ENCODE data around the gene CHPF2.

CHPF2 gene

DNA sequence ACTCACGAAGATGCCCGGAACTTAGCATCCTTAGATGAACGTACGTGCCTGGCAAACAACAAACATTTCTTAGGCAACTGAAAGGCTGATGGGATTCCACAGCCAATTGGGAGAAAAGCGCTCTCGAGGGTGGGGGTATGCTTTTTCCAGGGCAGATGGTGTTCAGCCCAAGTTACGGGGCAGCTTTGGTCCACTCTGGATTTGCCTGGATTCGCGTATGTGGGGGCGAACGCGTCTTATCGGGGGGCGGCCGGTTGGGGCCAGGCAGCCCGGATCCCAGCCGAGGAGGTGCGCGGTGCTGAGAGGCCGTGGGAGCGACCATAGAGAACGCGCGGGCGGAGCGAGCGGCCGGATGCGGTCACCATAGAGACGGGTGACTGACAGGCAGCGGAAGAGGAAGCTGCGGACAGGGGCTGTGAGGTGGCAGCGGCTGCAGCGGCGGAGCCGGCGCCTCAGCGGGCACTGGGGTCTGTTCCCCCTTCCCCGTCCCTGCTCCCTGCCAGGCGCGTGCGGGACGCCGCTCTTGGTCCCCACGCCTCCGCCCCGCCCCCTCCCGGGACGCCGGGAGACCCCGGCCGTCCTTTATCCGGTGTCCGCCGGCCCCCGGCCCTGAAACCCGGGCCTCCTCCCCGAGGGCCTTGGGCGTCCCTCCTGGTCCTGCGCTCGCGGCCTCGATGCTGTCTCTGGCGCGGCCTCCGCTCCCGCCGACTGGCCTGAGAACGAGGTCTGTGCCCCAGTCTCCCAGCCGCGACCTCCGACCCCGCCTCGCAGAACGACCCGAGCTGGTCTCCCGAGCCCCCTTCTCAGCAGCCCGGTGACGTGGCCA lies at the start of gene CHPF2:
Gene CHPF2, plus strand, starts transcription at position 393 of the 826 bp plus-strand sequence. CDS start 1,529 bp downstream, outside the sequence.
- peak in 1 of 2 experiments; percentile 50 for DNase-seq (ENCODE audit: low read depth in 2 of 2)

GRCh38 chr7:151185762-151186639 lies 46.3 kb upstream of the CHPF2 start:
- DNase-seq (ENCODE audit: low read depth in 2 of 2) = no peak

DNA sequence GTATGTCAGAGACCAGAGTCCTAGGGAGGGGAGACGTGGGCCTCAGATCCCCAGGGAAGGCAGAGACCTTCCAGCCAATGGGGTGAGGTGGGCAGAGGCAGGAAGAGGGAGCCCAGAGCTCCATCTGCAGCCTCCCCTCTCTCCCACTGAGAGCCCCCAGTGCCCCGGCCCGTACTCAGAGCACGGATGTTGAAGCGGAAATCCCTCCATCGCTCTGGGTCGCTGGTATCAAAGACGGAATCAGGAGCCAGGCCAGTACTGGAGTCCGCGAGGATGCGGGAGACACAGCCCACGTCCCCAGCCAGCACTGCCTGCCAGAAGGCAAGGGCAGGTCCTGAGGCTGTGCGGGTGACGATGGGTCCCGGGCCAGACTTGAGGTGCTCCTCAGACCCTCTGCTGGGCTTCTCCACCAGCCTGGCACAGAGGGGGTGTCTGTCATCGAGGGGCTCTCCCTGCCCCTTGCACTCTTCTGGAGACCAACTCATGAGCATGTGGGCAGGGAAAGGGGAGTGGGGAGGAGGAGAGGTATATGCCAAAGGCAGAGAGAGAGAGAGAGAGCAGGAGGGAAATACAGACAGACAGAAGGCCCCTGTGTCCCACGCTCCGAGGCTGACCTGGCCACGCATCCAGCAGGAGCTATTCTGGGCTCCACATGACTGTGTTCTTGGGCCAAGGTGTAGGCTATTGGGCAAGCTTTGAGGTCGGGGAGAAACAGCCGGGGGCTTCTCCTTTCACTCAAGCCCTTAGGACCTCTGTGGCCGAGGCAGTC lies 45.5 kb upstream of the CHPF2 start, which contains the start of gene ASB10:
Gene ASB10, minus strand, starts transcription at position 611 of the 769 bp plus-strand sequence. Its CDS starts 120 bp downstream, at position 491.
- no peak for DNase-seq (ENCODE audit: low read depth in 2 of 2)

DNA sequence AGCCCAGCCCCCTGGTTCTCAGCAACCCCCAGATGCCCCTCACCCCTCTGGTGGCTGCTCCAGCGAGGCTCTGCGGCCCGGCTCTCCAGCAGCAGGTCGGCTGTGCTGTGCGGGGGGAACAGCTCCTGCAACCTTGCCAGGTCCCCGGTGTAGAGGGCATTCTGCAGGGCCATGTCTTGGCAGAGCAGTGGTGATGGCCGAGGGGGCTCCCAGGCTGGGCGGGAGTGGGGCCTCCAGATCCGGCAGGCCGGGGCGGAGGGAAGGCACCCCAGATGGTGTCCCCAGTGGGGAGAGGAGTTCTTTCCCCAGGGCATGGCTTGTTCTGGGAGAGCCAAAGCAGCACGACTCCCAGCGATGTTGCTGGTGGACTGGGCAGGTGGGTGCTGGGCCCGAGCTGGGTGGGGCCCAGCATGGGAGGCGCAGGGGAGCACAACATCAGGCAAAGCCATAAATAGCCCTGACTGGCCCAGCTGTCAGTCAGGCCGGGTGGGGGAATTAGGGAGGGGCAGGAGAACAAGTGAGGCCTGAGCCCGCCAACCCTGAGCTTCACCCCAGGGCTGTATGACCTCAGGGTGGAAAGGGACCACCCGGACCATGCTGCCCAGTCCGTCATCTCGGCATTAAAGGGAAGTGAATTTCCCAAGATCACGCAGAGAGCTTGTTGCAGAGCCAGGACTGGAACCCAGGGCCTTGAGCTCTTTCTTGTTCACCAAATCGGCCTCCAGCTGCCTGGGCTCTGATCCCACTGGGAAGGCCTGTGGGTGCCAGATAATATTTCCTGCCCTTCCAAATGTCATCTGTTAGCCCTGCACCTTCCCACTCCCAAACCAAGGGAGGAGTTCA lies 44.7 kb upstream of the CHPF2 start:
- no peak for DNase-seq (ENCODE audit: low read depth in 2 of 2)

- no peak for DNase-seq (ENCODE audit: low read depth in 2 of 2)
These were observed 44.1 kb upstream of the CHPF2 start for GRCh38 chr7:151188252-151188542.

DNA sequence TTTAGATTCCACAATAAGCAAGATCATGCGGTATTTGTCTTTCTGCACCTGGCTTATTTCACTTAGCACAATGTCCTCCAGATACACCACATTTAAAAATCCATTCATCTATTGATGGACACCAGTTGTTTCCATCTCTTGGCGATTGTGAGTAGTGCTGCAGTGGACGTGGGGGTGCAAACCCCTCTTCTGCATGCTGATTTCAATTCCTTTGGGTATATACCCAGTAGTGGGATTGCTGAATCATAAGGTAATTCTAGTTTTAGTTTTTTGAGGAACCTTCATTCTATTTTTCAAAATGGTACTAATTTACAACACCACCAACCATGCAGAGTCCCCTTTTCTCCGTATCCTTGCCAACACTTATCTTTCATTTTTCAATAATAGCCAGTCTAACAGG lies 43.2 kb upstream of the CHPF2 start:
- no peak for DNase-seq (ENCODE audit: low read depth in 2 of 2)

- DNase-seq (ENCODE audit: low read depth in 2 of 2) = no peak
These were observed 40.7 kb upstream of the CHPF2 start for GRCh38 chr7:151191544-151191943.

- no peak for DNase-seq (ENCODE audit: low read depth in 2 of 2)
These were observed 40.2 kb upstream of the CHPF2 start for GRCh38 chr7:151192002-151192539.

DNA sequence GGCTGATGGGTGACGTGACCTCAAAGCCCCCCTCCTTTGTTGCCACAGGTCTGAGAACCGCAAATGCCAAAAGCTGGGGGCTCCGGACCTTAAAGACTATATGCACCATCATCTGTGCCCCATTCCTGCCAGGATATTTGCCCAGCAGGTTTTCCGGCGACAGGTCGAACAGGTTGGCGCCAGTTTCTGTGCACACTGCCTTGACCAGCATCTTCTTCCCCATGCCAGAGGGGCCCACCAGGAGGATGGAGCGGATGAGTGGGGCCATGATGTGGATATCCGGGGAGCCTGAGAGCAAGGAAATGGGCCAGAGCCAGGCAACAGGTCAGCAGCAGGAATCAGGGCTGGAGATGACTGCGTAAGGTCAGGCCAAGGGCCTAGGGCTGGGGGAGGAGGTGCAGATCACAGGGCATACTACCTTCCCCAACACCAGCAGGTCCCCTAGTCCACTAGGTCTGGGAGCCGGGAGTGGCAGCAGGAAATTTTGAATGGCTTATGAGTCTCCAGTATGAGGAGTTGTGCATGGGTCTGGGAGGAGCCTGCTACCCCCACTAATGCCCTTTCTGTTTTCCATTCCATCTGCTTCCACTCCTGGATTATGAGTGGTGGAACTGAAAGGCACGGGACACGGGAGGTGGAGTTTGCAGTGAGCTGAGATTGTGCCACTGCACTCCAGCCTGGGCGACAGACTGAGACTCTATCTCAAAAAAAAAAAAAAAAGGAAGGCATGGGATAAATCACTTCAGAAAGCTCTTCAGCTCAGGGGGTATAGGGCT lies 38.9 kb upstream of the CHPF2 start:
- DNase-seq (ENCODE audit: low read depth in 2 of 2) = no peak

DNA sequence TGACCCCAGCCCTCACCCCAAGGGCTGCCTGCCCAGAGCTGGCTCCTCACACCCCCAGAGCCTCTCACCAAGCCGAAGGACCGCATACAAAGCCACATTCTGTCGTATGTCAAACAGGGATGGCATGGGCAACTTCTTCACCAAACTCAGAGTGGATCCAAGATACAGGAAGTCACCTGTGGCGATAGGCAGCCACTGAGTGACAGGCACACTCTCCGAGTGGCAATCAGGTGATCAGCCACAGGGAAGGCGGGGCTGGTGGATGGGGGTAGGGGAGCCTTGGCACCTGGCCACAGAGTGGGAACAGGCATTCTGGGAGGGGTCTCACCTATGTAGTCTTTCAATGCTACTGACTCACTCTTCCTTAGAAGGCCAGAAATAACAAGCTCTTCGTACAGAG lies 38.1 kb upstream of the CHPF2 start:
- DNase-seq (ENCODE audit: low read depth in 2 of 2) = no peak

DNA sequence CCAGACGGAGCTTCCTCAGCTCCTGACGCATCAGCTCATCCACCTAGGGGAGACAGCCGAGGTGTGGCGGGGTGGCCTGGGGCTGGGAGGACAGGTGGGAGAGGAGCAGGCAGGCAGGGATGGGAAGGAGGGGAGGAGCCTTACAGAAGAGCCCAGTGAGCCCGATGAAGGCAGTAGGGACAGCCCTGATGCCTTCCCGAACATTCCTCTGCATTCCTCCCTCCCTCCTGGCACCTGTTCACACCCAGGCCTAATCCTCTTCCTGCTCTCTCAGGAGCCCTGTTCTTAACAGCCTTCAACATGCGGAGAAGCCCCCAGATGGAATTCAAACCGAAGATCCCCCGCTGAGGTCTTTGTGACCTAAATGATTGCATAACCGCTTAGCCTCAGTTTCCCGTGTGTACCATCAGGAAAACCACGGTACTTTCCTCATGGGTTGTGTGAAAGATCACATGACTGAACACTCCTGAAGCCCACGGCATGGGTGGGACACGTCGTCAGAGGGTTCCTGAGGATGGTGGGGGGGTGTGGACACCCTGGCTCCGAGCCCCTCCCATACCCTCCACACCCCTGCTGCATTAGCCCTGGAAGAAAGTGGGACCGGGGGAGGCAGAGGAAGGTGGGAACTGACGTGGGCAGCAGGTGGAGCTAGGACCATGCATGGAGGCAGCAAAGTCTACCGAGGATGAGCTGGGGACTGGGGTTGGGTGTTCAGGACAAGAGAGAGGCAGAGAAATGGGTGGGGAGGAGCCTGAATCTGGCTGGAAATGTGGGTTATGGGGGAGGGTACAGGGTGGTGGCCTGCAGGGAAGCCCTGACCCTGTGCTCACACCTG lies 36.5 kb upstream of the CHPF2 start:
- no peak for DNase-seq (ENCODE audit: low read depth in 2 of 2)

GRCh38 chr7:151197932-151198331 lies 34.4 kb upstream of the CHPF2 start:
- no peak for DNase-seq (ENCODE audit: low read depth in 2 of 2)

DNA sequence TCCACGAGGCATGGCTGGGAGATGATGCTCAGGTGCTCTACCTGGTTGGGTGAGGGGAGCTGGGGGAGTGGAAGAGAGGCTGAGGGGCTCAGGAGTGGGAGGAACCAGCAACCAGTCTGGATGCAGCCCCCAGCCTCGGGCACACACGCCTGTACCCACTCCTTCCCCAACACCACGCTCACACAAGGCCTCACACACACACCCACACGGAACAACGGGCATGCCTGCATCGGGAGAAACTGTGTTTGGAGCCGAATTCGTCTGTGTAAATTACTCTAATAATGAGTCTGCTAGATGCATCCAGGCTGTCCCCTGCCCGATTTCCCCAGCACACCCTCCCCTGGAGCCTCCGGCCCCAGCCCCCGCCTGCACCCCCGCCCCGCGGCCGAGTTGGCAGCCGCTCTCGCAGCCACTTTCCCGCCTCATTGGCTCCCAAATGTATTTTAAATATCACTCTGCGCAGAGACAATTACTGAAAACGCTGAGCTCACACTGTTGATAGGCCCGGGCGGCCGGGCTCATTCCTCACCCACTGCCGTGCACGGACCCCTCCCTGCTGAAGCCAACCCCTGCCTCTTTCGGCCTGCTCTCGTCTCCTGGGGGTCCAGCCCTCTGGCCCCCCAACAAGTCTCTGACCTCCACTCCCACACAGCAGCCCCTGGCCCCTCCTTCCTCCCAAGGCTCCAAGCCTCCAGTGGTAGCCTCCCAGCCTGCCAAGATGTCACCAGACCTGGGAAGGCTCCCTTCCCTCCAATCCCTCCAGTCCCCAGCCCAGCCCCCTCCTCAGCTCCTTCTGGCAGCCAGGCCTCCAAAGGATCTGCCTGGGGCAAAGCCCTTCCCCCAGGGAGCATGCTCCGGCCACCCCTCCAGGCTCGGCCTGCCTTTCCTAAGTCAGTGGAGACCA lies 33.1 kb upstream of the CHPF2 start:
- no peak for DNase-seq (ENCODE audit: low read depth in 2 of 2)

DNA sequence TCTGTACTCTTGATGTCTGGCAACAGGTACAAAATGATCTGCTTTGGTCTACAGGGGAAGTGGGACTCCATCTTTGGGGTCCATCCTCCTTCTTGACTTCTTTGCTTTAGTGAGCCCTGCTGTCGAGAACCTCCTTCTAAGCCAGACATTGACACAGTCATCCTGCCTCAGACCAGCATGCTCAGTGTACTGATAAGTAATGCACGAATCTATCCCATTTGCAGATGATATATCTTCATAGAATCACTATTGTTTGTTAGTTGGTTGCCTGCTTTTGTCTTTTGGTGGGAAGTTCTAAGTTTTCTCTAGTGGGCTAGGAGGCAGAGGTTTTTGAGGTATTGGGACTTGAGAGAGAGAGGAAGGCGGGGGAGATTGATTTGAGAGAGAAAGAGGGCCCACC lies 30.9 kb upstream of the CHPF2 start:
- DNase-seq (ENCODE audit: low read depth in 2 of 2) = no peak

DNA sequence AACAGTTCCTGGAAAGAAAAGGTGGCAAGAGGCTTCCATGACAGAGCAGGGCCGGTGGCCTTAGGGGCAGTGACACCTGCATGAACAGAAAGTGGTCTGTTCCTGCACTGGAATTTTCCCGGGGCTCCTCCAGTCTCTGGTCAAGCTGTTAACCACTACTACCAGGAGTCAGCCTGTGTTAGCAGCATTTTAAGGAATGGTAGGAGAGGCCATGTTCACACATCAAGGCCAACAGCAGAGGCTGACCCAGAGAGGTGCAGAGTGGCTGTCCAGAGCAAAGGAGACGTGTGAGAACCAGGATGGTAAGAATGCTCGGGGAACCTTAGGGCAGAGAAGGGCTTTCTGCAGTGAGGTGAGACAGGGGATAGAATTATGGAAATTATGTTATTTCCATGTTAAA lies 30.5 kb upstream of the CHPF2 start:
- no peak for DNase-seq (ENCODE audit: low read depth in 2 of 2)

GRCh38 chr7:151202836-151203235 lies 29.4 kb upstream of the CHPF2 start:
- DNase-seq (ENCODE audit: low read depth in 2 of 2) = no peak

DNA sequence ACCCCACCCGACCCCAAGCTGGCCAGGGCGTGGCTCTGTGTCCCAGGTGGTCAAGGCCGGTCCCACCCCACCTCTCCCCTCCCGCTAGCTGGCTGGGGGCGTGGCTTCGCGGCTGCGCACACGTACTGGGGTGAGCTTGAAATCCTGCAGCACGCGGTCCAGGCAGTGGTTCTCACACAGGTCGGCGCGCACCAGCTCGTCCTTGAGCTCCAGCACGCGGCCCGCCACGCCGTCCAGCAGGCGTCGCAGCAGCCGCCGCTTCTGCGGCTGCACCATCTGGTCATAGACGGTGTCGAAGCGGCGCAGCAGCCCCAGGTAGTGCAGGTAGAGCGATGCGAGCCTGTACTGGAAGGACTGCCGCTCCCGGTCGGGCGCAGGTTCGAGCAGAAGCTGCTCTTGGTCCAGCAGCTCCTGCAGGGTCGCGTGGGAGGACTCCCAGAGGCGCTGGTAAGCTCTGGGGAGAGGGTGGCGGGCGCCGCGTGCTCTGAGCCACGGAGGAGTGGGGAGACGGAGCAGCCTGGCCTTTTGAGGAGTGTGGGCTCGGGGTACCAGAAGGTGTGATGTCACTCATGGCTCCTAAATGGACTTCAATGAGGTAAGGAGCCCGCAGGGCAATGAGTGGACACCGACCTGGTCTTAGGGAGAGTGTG lies 27.8 kb upstream of the CHPF2 start:
- no peak for DNase-seq (ENCODE audit: low read depth in 2 of 2)

- DNase-seq (ENCODE audit: low read depth in 2 of 2) = no peak
These were observed 26.6 kb upstream of the CHPF2 start for GRCh38 chr7:151205730-151206129.
